NCI-H524 treated with DMSO at 0.1 percent for 48 hours (cell line): Measurements from ENCODE around the gene TMEM164.

Experiments
- DNase-seq: peaks from one replicate; lab custom pipeline; 2025; lab: John Stamatoyannopoulos, UW

The TMEM164 gene

DNA sequence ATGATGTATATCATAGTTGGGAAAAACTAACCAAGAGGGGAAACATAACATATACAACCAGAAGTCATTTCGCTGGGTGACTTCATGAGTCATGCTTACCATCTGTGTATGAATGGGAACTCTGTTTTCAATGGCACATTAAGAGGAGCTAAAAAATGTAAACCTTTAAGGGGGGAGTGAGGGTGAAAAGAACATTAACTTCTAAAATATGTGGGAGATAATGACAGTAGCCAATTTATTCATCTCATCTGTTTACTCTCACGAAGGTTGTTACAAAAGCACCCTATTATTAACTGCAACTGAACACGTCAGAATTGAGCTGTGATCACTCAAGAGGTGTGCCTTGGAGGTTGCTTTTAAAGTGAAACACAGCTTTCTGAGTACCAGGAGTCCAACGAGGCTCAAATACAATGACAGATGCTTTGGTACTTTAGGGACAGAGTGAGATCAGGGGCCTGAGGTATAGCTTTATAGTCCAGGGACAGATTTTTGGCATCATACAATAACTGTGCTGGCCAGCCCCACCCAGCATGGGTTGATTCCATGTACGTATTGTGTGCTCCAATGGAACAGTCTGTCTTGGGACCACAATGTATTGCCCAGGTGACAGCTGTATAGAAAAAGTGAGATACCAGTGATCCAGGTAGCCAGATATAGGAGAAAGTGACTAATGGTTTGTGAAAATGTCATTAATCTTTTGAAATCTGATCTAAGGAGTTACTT lies 207.7 kb downstream of the TMEM164 start:
- peak; percentile 54 for DNase-seq

DNA sequence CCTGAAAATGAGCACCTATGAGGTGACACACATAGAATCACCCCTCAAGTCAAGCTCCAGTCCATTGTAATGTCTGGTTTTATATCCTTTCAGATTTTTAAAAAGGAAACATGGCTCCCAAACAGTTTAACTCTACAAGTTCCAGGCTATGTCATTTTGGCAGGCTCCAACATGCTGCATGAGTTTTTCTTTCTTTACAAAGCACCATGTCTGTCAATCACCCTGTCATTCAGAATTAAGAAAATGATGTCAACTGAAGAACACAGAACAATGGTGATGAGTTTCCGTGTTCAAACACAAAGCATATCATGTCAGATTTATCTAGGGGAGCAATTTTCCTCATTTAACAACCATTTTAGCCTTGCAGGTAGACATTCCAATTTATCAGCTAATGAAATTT lies 208.4 kb downstream of the TMEM164 start:
- no peak for DNase-seq

GRCh38 chrX:110212299-110212698 lies 209.4 kb downstream of the TMEM164 start:
- DNase-seq = no peak

GRCh38 chrX:110213183-110213582 lies 210.3 kb downstream of the TMEM164 start:
- DNase-seq = no peak

DNA sequence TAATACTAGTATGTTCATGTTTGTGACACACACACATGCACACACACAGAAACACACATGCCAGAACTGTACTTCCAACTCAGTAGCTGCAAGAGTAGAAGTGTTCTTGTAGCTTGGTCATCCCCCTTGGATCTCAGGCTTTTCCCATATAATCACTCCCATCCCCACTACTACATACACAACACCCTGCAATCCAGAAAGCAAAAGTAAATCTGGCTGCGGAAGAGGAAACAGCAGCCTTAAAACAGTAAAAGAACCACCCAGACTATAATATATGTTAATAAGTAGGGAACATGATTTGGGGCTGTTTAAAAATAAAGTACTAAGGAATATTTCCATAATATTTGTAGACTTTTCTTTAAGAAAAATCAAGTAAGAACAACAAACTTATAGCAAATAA lies 211.8 kb downstream of the TMEM164 start:
- no peak for DNase-seq

DNA sequence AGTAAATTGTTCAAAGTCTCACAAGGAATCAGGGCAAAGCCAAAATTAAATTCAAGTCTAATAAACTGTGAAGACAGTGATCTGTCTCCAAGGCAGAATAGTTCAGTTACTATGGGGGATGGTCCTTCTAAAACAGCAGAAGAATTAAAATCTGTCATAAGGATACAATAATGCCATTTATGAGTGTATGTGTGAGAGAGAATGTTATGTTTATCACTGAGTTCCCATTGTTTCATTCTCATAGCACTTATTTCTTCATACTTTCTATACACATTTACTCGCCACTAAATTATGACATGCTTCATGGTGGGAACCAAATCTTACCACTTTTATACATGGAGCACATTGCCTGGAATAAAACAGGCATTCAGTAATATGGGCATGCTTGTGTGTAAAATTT lies 212.5 kb downstream of the TMEM164 start:
- no peak for DNase-seq

GRCh38 chrX:110216027-110216426 lies 213.1 kb downstream of the TMEM164 start:
- DNase-seq = no peak

- DNase-seq = no peak
Measured at GRCh38 chrX:110218591-110218990, 215.7 kb downstream of the TMEM164 start.

DNA sequence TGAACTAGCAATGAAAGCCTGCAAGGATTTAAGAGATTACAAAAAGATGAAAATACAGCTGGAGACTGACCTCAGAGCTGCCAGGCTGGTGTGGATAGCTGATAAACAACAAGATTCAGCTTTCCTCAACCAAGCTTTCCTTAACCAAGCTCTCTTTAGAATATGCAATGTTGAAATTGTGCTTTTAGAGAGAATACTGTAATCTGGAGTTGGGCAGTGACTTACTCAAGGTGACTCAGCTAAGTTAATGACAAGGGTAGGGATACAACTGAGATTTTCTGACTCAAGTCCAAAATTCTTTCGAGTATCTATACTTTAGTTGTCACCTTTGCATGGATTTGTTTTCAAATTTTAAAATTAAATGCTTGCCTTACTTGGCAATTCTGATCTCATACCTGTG lies 217.0 kb downstream of the TMEM164 start:
- DNase-seq = no peak

- no peak for DNase-seq
Measured at GRCh38 chrX:110222497-110223257, 219.8 kb downstream of the TMEM164 start.

GRCh38 chrX:110224926-110225617 lies 222.2 kb downstream of the TMEM164 start:
- DNase-seq = no peak

- DNase-seq = no peak
Measured at GRCh38 chrX:110226931-110227330, 224.0 kb downstream of the TMEM164 start.
